NCI-H2227 (cell line): ENCODE measurements around the gene CNTNAP1.
A peak's percentile ranks its signal among the peaks of the same experiment; 100 is the strongest.

ENCODE experiments used
- DNase-seq: peaks from one replicate; lab custom pipeline; 2025; ENCODE audit not compliant: unreplicated experiment; lab: John Stamatoyannopoulos, UW

Gene CNTNAP1

DNA sequence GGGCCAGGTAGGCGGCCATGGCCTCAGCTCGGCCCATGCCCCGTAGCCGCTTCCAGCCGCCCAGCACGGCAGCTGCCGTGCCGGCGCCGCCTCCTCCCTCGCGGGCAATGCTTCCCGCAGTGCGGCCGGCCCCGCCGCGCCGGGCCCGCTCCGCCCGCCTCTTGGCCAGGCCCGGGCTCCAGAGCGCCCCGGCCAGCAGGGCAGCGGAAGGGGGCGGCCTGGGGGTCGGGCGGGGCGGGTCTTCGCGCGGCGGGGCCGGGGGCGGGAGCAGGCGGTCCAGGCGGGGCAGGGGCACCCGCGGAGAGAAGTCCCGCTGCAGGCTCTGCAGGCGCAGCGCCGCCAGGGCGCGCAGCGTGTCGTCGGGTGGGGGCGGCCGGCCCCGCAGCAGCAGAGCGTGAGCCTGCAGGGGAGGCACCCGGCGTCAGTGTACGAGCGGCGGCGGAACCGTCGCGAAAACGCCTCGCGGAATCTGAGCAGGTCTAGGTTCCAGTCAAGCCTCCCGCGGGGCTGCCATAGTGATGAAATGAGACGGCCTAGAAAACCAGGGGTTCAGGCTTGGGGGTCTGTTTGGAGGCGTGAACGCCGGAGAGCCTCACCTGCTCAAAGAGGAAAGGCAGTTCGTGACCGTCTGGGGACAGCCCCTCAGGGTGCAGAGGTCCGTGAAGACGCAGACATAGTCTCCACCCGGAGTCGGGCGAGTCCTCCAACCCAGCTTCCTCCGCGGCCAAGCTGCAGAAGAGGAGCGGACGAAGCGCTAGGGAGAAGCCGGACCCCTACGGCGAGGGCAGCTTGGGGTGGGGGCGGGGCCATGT is 12.1 kb upstream of the CNTNAP1 start:
- DNase-seq: no peak

DNA sequence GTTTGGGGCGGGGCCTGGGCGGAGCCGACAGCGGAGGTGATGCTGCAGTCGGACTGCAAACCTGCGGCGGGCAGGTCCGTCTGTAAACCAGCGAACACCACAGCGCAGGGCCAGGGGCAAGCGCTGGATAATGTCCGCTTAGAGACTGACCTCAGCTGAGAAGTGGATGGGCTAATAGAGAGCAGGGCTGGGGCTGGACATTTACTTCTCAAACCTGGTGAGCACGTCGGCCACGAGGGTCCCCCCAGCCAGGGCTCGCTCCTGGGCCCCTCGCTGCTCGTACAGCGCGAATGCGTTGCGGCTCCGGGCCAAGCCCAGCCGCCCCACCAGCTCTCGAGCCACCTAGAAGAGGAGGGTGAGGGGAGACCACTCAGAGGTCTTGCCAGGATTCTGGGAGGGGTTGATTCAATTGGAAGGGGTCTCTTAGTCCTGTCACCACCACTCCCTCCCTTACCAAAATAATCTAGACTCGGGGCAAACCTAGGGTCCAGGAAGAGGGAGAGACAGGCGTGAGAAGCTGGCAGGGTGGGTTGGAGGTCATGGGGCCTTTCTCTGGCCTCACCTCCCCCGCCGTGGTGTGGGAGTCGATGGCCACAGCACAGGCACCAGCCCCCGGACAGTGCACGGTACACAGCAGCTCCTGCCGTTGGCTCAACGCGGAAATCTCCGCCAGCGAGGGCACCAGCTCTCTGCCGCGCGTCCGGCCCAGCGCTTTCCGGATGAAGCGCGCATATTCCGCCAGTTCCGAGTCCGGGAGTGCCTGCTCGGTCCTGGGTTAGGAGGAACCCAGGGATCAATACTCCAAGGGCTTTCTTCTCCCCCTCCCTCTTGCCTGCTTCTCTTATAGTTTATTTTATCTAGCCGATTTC is 11.3 kb upstream of the CNTNAP1 start:
- DNase-seq: no peak

DNA sequence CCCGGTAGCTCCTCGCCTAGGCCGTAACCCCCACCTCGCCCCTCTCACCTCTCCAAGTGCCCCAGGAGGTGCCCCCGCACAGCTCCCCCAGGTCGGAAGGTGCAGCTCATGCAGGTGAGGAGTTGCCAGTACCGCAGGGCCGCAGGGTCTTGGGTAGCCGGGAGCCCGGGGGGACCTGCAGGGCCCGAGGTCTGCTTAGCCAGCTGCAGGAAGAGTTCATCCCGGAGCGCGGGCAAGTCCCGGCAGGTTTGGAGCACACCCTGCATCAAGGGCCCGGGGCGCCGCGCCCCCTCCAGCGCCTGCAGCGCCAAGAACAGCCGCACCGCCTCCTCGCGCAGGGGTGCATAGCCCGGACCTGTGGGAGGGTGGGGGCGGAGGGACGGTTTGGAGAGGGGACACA is 10.3 kb upstream of the CNTNAP1 start:
- no peak for DNase-seq

DNA sequence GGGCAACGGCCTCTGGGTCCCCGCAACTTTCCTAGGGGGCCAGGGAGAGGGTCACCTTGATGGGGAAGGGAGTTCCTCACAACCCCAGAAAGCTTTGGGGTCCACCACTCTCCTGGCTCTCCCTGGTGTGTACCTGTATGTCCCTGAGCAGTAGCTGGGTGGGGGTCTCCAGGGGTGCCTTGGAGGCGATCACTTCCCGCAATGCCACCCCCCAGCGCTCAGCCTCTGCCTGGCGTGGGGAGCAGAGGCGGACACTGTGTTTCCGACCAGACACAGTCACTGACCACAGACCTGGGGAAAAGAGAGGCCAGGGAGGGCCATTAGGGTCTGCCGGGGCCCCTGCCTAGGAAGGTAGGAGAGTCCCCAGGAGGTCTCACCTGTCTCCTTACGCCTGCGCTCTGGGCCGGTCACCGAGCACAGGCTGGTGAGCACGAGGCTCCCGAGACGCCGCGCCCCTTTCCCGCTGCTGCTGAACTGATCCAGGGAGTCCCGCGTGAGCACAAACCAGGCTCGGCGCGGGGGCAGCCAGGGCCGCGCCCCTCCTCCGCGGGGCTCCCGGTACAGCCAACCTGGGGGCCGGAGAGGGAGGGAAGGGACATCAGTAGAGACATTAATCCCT is 9.0 kb upstream of the CNTNAP1 start:
- no peak for DNase-seq

DNA sequence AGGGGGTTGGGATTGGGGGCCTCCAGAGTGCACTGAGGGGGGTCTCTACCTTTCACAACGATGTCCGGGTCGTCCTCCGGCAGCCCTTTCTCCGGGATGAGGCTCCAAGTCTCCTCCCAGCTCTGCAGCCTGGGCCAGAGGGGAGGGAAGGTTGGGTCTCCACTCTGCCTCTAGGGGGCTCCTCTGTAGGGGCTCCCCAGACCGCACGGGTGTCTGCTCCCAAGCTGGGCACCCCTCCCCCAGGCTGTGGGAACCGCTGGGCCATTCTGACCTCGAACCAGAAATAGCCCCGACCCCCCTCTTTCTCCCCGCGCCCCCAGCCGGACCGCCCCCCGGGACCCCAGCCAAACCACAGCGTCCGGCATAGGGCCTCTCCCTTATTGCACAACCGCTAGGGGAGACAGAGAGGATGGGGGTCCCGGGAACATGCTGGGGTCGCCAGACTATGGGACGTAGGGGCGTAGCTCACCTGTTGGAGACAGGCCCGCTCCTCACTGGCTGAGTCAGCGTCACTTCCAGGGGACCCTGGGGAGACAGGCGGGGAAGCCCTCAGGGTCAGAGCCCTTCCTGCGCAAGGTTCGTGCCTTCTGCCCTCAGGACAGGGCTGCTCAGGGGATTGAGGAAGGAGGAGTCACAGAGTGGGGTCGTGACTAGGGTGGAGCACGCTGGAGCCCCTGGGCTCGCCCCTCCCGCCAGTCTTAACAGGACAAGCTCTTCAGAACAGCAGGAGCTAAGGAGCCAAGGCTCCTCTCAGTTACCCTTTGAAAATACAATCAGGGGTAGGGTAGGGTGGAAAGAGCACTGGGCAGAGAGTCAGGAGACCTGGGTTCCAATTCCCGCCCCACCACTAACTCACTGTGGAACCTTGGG is 8.2 kb upstream of the CNTNAP1 start:
- peak; percentile 30 for DNase-seq

DNA sequence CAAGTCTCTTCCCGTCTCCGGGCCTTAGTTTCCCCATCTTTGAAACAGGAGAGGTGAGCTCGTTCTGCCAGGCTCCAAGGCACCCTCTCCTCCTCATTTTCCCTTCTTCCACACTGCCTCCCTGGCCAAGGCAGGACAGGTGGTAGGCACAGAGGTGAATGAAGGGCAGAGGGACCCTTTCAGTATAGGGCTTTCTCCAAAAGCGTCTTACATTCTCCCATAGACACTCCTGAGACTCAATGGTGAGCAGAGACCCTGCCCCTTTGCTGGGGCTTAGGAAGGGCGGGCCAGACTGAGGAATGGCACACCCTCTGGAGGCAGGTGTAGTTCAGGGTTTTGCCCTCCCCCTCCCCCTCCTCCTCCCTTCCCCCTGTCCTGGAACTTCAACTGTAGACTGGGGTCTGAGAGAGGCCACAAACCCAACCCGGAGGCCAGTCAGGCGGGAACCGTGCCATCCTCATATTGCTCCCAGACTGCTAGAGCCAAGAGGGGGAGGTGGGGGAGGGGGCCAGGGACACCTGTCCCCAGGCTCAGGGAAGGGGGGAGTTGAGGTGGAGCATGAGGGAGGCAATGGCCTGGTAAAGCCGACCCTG is 7.5 kb upstream of the CNTNAP1 start:
- DNase-seq: peak; percentile 53

DNA sequence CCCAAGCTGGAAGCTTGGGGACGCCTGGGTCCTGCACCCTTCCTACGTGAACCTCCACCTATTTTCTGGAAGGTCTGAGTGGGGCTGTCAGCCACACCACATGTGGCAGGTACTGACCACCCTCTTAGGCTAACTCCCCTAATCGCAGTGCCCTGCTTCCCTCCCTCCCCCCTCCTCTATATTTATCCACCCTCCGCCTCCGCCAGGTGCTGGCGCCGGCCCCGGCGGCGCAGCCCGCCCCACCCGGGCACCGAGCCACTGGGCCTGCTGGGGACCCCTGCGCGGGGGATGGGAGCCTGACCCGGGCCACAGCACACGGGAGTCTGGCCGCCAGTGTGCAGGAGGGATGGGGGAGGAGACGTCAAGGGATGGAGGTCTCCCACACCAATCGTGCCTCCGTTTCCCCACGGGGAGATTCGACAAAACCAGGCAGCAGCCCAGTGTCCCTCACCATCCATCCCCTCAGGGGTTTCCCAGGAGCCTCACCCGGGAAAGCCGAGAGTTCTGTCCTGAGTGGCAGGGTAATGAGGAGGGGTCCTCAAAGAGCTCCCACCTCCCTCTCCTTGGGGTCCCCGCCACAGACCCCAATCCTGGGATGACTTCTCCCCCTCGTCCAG is 6.9 kb upstream of the CNTNAP1 start:
- peak; percentile 53 for DNase-seq

DNA sequence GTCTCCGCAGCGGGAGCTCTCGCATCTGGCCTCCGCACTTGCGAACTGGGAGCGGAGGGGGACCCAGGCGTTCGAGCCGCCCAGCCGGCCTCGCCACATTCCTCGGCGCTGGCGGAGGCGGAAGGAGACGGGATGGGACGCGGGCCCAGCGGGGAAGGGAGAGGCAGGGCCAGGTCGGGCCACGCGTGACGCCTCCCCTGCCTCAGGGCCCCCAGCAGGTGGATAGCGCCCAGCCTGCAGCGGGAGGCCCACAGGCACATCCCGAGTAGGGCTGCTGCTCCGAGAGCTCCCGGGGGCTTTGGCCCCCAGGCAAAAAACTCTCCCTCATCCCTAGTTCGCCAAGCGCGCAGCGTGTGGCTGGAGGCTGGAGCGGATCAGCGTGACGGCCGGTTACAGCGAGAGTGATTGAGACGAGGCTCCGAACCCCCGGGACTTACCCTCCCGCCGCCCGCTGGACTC is 6.3 kb upstream of the CNTNAP1 start:
- DNase-seq: peak; percentile 63

DNA sequence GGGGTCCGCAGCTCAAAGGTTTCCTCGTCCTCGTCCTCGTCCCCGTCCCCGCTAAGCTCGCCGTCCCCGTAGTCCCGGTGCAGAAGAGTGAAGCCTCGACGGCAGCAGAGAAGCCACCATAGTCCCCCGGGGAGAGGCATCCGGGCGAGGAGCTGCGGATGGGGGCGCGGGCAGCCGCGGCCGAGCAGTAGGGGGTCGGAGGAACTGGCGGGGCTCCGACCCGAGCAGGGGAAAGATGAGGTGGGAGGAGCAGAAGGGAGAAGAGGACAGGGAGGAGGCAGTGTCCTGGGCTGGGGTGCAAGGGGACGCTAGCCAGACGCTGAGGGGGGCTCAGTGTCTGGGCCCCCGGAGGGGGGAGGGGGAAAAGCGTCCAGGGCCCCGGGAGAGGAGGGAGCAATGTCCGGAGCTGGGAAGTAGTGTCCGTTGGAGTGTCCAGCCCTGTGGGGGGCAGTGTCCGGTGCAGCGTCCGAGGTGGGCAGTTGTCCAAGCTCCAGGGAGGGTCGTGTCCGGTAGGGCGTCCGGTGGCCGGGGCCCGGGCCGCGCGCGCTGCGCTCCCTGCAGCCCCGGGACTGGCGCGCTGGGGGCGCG is 5.8 kb upstream of the CNTNAP1 start, which contains the start of gene PLEKHH3:
PLEKHH3 (minus strand) TSS at position 571 of the 588 bp plus-strand sequence; CDS start at position 140, 431 bp downstream.
- DNase-seq: peak; percentile 73

DNA sequence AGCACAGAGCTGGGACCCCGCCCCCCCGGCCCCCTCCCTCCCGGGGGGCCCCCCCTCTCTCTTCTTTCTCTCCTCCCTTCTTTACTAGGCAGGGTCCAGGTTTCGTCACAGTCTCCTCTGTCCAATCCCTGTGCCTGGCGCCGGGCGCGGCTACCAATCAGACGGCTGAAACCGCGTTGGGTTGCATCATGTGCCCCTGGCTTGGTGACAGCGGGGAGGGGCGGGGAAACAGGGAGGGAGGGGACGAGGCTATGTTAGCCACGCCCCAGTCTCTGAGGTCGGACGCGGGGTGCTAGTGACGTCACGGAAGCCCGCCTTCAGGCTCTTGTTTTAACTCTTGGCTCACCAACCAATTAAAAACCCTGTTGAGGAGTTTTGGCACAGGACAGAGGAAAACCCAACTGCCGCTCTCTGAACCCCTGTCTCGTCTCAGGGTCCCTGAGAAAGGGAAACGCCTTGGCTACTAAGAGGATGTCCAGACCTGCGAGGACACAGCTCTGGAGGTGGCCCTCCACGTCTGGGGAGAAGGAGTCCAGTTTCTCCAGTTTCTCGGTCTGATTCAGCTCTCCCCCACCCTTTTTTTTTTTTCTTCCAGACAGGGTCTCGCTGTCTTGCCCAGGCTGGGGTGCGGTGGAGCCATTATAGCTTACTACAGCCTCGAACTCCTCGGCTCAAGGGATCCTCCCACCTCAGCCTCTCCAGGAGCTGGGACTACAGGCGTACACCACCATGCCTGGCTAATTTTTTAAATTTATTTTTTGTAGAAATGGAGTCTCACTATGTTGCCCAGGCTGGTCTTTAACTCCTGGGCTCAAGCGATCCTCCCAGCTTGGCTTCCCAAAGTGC is 5.1 kb upstream of the CNTNAP1 start:
- peak; percentile 99 for DNase-seq

DNA sequence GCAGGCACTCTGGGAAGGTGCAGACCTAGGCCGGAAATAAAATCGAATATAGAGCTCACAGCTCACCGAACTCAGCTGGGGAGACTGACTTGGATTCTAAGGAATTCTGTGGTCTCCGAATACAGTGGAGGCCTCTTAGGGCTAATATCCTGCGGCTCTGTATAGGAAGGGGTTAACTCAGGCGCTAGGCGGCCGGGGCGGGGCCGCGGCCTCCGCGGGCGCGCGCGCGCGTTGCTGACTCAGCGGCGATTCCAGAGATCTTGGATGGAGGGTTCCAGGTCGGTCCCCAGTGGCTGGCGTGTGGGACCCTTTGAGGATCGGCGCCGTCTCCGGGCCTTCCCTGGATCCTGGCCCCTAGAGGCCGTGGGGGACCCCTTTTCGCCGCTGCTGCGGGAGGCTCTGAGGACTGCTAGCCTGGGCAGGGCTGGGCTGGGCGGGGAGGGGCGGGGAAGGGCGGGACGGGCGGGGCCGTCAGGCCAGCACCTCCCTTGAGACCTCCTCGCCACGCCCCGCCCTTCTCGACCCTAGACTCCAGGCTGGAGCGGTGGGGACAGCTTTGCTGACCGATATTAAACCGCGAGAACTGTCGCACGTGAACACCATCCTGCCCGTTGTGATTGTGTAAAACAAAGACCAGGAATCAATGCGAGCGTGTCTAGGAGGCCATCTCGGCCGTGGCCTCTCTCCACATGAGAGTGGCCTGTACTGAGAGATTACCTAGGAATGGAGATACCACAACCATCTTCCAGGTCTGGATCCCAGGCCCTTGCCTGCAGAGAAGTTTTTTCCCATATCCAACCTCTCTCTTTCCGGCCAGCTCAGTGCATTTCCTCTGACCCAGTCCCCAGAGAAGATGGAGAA is 4.2 kb upstream of the CNTNAP1 start:
- DNase-seq: peak; percentile 92

DNA sequence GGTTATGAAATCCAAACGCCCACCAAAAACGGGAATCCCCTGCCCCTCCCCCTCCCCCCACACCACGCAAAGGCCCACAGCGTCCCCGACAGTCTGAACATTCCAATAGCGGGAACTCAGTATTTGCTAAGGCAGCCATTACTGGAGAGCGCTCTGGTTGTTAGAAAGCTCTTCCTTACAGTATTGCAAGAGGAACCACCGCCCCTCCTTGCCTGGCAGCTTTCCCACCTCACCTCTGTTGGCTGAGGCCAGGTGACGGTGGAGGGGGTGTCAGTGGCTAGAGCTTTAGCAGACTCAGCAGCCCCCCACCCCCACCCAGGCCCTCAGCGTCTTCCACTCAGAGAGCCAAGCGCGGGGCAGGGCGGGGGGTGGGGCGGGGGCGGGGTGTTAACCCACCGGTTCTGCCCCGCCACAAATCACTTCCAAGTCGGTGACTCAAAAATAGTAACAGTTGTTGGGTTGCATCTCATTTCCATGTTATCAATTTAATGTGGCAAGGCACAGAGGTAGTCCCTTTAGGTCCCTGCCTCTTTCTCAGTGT is 3.3 kb upstream of the CNTNAP1 start:
- peak; percentile 71 for DNase-seq

DNA sequence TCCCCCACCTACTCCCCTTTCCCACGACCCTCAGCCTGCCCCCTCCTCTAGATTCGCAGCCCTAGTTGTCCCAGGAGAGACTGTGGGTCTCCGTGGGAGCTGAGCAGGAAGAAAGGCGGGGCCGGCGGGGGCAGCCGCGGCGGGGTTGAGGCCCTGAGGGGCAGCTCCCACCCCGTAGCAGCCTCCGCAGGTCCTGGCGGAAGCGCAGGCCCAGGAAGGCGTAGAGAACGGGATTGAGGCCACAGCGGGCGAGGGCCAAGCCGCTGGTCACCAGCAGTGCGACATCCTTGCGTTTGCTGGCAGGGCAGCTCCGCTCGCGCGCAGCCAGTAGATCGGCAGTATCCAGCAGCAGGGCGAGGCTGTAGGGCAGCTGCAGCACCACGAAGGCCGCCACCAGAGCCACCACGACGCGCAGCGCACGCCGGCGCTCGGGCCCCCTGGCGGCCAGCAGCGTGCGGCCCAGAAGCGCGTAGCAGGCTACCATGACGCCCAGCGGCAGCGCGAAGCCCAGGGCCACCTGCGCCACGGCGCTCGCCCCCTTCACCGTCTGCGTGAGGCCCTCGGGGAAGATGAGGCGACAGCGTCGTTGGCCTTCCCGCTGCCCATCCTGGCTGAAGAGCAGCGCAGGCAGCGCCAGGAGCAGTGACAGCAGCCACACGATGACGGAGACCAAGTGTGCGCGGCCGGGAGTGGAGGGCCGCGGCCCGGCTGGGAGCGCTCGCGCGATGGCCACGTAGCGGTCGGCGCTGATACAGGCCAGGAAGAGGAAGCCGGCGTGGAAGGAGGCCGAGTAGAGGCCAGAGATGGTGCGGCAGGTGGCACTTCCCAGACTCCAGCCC is 2.6 kb upstream of the CNTNAP1 start:
- DNase-seq: peak; percentile 87

DNA sequence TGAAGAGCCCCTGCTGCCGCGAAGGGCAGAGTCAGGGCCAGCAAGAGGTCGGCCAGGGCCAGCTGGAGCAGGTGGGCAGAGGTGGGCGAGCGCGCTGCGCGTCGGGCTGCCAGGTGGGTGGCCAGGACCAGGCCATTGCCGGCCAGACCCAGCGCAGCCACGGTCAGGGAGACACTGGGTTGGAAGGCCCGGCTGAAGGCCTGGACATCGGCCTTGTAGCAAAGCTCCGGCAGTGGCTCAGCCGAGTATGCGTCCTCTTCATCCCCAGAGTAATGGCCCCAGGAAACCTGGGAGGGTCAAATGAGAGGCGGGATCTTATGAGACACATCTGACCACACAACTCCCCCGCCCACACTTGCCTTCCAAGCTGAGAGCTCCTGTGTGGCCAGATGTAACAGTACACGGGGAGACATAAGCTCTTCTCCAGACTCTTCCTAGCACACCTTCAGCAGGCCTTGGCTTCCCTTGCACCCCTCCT is 2.0 kb upstream of the CNTNAP1 start:
- peak; percentile 32 for DNase-seq

DNA sequence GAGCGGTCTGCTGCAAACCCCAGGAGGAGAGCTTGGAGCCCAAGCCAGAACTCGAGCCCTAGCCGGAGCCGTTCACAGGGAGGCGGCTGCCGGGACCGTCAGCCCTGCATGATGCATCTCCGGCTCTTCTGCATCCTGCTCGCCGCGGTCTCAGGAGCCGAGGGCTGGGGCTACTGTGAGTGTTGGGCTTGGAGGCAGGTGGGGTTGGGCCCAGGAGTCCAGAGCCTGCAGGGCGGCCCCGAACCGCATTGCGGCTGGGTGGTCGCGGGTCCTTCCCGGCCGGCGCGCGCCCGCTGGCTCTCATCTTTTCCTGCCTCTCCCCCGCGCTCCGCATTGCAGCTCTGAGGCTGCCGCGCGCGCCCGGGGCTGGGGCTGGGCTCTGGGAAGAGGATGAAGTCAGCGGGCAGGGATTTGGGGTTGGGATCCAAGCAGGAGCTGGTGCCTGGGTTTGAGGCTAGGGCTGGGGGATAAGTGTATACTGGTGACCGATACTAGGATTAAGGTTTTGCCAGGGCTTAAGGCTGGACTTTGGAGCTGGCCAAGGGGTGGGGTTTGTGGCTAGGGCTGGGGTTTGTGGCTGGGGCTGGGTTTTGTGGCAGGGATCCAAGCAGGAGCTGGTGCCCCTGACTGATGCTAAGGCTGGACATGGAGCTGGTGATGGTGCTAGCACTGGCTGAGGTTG is 532 bp downstream of the CNTNAP1 start:
- DNase-seq: peak; percentile 76
